ENCODE data around the gene FBXL13.
"Not testable (repeated sequence)": the region's sequence is repeated elsewhere in the genome, so short reads cannot be mapped to it uniquely, and the experiment has no call there.

Gene FBXL13

GRCh38 chr7:102843850-102844249 lies 230.7 kb downstream of the FBXL13 start:
- DNase-seq, result peak; percentile 87

GRCh38 chr7:102842284-102842683 lies 232.3 kb downstream of the FBXL13 start:
- DNase-seq, result no peak

GRCh38 chr7:102841290-102841689 lies 233.3 kb downstream of the FBXL13 start:
- DNase-seq, result no peak

GRCh38 chr7:102840404-102840803 lies 234.2 kb downstream of the FBXL13 start:
- no peak for DNase-seq

- DNase-seq, result not testable (repeated sequence)
These were observed 236.0 kb downstream of the FBXL13 start for GRCh38 chr7:102838572-102839101.

- DNase-seq, result no peak
These were observed 236.8 kb downstream of the FBXL13 start for GRCh38 chr7:102837802-102838201.

- DNase-seq, result no peak
These were observed 237.6 kb downstream of the FBXL13 start for GRCh38 chr7:102836977-102837376.

- DNase-seq, result no peak
These were observed 238.2 kb downstream of the FBXL13 start for GRCh38 chr7:102836191-102836919.

- peak; percentile 28 for DNase-seq
These were observed 239.6 kb downstream of the FBXL13 start for GRCh38 chr7:102834999-102835398.

GRCh38 chr7:102834466-102834865 lies 240.1 kb downstream of the FBXL13 start:
- DNase-seq, result no peak

GRCh38 chr7:102833343-102833742 lies 241.3 kb downstream of the FBXL13 start:
- DNase-seq, result no peak

- DNase-seq, result no peak
These were observed 241.9 kb downstream of the FBXL13 start for GRCh38 chr7:102832674-102833073.

GRCh38 chr7:102830197-102830596 lies 244.4 kb downstream of the FBXL13 start:
- no peak for DNase-seq

GRCh38 chr7:102829075-102829474 lies 245.5 kb downstream of the FBXL13 start:
- DNase-seq, result no peak

GRCh38 chr7:102828286-102828685 lies 246.3 kb downstream of the FBXL13 start:
- DNase-seq, result no peak

GRCh38 chr7:102823390-102824119 lies 251.0 kb downstream of the FBXL13 start:
- no peak for DNase-seq

GRCh38 chr7:102821994-102822747 lies 252.4 kb downstream of the FBXL13 start:
- no peak for DNase-seq

- no peak for DNase-seq
These were observed 255.4 kb downstream of the FBXL13 start for GRCh38 chr7:102819151-102819550.

GRCh38 chr7:102817616-102818573 lies 256.7 kb downstream of the FBXL13 start:
- DNase-seq, result no peak

GRCh38 chr7:102814025-102814471 lies 260.5 kb downstream of the FBXL13 start:
- no peak for DNase-seq

GRCh38 chr7:102813191-102814024 lies 261.2 kb downstream of the FBXL13 start:
- no peak for DNase-seq

Data from MV-4-11 (cell line).